GM12864 (cell line): ENCODE measurements around the gene UGGT2.

Source experiments
- DNase-seq: peaks from one replicate; pipeline ENCODE4 v3.0.0-alpha.2; 2011; ENCODE audit warnings: low read depth
- H3K4me3 ChIP-seq: 2 replicates; pipeline ENCODE4 v1.5.1; 2011; ENCODE audit warnings: mild to moderate bottlenecking, low read depth, low read length, control low read depth
- TF ChIP-seq, protein P1 (sequence below): IDR thresholded peaks from 2 replicates; pipeline ENCODE4 v1.5.1; 2011; ENCODE audit warnings: low read depth, mild to moderate bottlenecking, moderate library complexity, low read length, control low read depth, inconsistent platforms; ENCODE audit errors: missing control alignments

UGGT2 gene

DNA sequence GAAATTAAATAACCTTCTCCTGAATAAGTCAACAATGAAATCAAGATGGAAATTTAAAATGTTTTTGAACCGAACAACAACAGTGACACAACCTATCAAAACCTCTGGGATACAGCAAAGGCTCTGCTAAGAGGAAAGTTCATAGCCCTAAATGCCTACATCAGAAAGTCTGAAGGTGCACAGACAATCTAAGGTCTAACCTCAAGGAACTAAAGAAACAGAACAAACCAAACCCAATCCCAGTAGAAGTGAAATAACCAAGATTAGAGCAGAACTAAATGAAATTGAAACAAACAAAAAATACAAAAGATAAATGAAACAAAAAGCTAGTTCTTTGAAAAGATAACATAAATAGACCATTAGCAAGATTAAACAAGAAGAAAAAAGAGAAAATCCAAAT is 9.0 kb downstream of the UGGT2 start:
- TF ChIP-seq, protein P1, sequence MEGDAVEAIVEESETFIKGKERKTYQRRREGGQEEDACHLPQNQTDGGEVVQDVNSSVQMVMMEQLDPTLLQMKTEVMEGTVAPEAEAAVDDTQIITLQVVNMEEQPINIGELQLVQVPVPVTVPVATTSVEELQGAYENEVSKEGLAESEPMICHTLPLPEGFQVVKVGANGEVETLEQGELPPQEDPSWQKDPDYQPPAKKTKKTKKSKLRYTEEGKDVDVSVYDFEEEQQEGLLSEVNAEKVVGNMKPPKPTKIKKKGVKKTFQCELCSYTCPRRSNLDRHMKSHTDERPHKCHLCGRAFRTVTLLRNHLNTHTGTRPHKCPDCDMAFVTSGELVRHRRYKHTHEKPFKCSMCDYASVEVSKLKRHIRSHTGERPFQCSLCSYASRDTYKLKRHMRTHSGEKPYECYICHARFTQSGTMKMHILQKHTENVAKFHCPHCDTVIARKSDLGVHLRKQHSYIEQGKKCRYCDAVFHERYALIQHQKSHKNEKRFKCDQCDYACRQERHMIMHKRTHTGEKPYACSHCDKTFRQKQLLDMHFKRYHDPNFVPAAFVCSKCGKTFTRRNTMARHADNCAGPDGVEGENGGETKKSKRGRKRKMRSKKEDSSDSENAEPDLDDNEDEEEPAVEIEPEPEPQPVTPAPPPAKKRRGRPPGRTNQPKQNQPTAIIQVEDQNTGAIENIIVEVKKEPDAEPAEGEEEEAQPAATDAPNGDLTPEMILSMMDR, result no peak
- no peak for DNase-seq
- no peak overlapping the region for H3K4me3 ChIP-seq

GRCh38 chr13:96041326-96042110 is 11.7 kb downstream of the UGGT2 start:
- TF ChIP-seq, protein P1, result no peak
- no peak overlapping the region for H3K4me3 ChIP-seq
- DNase-seq, result no peak

GRCh38 chr13:96036515-96036914 is 16.7 kb downstream of the UGGT2 start:
- no peak for DNase-seq
- TF ChIP-seq, protein P1, result no peak
- H3K4me3 ChIP-seq, result no peak overlapping the region

DNA sequence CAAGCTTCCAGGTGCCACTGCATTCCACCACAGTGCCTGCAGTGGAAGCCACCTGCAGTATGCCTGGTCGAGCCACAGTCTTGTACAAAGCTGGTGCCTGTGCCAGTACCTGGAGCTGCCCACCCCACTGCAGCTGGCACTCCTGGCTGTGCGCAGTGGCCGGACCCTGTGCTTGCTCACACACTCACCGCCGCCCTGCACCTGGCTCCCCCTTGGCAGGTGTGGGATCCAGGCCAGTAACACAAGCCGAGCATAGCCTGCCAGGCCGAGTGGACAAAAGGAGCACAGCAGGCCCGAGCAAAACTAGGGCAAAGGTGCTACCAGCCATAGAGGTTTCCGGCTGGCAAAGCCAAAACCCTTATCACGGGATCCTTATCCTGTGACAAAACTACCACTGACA is 18.5 kb downstream of the UGGT2 start:
- DNase-seq, result no peak
- TF ChIP-seq, protein P1, result no peak
- no peak overlapping the region for H3K4me3 ChIP-seq

GRCh38 chr13:96033220-96034015 is 19.8 kb downstream of the UGGT2 start:
- DNase-seq, result no peak
- TF ChIP-seq, protein P1, result no peak
- H3K4me3 ChIP-seq, result no peak overlapping the region

DNA sequence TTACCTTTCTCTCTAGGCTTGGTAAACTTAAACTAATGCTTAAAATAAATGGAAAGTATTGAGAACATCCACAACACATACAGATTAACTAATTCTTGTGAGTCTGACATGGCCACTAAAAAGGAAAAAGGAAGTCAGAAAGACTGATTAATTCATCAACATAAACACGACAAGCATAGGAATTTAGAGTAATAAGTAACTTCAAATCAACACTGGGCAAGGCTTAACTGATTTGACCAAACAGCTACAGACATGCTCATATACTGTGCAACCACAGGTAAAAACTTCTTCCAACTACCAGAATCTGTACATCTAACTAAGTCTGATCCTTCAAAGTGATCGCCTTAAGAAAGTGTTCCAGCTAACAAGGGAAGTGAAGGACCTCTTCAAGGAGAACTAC is 20.5 kb downstream of the UGGT2 start:
- no peak for DNase-seq
- no peak overlapping the region for H3K4me3 ChIP-seq
- TF ChIP-seq, protein P1, result no peak
